ENCODE measurements around the gene ZNF723.
"Not testable (repeated sequence)": the region's sequence is repeated elsewhere in the genome, so short reads cannot be mapped to it uniquely, and the experiment has no call there.

The ZNF723 gene

GRCh38 chr19:22832031-22832762 lies at the start of gene ZNF723:
ZNF723 (plus strand) TSS chr19:22832291; CDS start chr19:22832380, 89 bp downstream.
- no peak for DNase-seq

GRCh38 chr19:22783651-22784410 lies 48.3 kb upstream of the ZNF723 start, which contains the start of gene ZNF99:
ZNF99 (minus strand) TSS chr19:22784151; CDS start chr19:22784016, 135 bp downstream.
- DNase-seq, result no peak

GRCh38 chr19:22792863-22793262 lies 39.2 kb upstream of the ZNF723 start:
- not testable (repeated sequence) for DNase-seq

GRCh38 chr19:22797040-22797439 lies 35.1 kb upstream of the ZNF723 start:
- no peak for DNase-seq

- no peak for DNase-seq
Measured at GRCh38 chr19:22806418-22806817, 25.7 kb upstream of the ZNF723 start.

GRCh38 chr19:22807061-22807835 lies 24.8 kb upstream of the ZNF723 start:
- DNase-seq, result no peak

GRCh38 chr19:22814124-22814523 lies 18.0 kb upstream of the ZNF723 start:
- DNase-seq, result no peak

- DNase-seq, result no peak
Measured at GRCh38 chr19:22831211-22831610, 880 bp upstream of the ZNF723 start.

GRCh38 chr19:22857713-22858320 lies 25.7 kb downstream of the ZNF723 start:
- not testable (repeated sequence) for DNase-seq

GRCh38 chr19:22882797-22883196 lies 50.7 kb downstream of the ZNF723 start:
- no peak for DNase-seq

GRCh38 chr19:22893855-22894270 lies 61.8 kb downstream of the ZNF723 start:
- no peak for DNase-seq

- no peak for DNase-seq
Measured at GRCh38 chr19:22901431-22902130, 69.5 kb downstream of the ZNF723 start.
